GM21825 (cell line): ENCODE results near the gene COX6A2.

Source experiments
- ATAC-seq: cut with Tn5 transposase; IDR thresholded peaks from one replicate; pipeline ENCODE4 v1.9.1; 2021; ENCODE audit warnings: mild to moderate bottlenecking, moderate library complexity; ENCODE audit not compliant: unreplicated experiment

The COX6A2 gene

GRCh38 chr16:31428279-31428597, at the start of gene COX6A2:
TSS of gene COX6A2 (minus strand) at chr16:31428360. CDS start at chr16:31428325, 35 bp downstream.
- no peak for ATAC-seq

DNA sequence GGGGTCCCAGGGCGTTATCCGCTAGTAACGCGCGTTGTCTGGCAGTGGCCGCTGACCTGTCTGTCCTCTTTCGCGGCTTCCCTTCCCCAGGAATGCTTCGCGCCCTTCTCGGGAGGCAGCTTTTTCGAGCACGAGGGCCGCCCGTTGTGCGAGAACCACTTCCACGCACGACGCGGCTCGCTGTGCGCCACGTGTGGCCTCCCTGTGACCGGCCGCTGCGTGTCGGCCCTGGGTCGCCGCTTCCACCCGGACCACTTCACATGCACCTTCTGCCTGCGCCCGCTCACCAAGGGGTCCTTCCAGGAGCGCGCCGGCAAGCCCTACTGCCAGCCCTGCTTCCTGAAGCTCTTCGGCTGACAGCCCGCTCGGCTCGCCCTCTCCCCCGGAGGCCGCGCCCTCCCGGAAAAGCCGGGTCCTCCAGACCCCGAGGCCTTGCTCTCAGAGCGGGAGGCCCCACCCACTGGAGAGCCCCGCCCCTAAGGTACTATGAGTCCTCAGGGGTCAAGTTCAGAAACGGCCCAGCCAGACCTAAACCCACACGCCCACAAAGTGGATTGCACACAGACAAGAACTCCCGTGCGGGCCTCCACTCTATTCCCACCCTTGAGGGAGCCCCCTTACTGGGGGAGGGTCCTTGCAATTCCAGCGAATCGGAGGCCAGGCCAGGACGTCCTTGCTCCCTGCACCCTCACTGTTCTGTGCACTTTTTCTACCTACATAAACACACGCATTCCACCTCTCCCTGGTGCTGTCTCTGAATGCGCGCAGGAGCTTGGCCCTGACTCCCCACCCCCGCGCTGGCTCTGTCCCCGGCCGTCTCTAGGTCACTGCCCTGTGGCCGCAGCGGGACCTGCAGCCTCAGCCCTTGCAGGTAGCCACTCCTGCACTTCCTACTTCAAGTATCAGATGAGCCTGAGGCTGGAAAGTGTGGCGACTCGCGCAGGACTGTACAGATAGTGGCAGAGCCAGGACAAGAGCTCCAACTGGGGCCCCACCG, 49.4 kb upstream of the COX6A2 start:
- no peak for ATAC-seq

- peak; percentile 77 for ATAC-seq
Measured at GRCh38 chr16:31476303-31477219, 48.4 kb upstream of the COX6A2 start.

DNA sequence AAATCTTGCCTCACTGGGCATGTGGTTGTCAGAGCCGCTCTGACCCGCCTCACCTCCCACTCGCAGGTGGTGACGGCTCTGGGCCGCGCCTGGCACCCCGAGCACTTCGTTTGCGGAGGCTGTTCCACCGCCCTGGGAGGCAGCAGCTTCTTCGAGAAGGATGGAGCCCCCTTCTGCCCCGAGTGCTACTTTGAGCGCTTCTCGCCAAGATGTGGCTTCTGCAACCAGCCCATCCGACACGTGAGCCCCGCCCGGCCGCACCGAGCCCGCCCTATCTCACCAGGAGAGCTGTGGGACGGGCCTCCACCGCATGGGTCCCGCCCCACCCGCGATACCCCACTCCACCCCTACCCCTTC, 47.8 kb upstream of the COX6A2 start:
- no peak for ATAC-seq

GRCh38 chr16:31474773-31475738, 46.9 kb upstream of the COX6A2 start:
- no peak for ATAC-seq

GRCh38 chr16:31474173-31474714, 46.1 kb upstream of the COX6A2 start:
- ATAC-seq, result no peak

- no peak for ATAC-seq
Measured at GRCh38 chr16:31473264-31473984, 45.3 kb upstream of the COX6A2 start.

- no peak for ATAC-seq
Measured at GRCh38 chr16:31472709-31473203, 44.6 kb upstream of the COX6A2 start.

DNA sequence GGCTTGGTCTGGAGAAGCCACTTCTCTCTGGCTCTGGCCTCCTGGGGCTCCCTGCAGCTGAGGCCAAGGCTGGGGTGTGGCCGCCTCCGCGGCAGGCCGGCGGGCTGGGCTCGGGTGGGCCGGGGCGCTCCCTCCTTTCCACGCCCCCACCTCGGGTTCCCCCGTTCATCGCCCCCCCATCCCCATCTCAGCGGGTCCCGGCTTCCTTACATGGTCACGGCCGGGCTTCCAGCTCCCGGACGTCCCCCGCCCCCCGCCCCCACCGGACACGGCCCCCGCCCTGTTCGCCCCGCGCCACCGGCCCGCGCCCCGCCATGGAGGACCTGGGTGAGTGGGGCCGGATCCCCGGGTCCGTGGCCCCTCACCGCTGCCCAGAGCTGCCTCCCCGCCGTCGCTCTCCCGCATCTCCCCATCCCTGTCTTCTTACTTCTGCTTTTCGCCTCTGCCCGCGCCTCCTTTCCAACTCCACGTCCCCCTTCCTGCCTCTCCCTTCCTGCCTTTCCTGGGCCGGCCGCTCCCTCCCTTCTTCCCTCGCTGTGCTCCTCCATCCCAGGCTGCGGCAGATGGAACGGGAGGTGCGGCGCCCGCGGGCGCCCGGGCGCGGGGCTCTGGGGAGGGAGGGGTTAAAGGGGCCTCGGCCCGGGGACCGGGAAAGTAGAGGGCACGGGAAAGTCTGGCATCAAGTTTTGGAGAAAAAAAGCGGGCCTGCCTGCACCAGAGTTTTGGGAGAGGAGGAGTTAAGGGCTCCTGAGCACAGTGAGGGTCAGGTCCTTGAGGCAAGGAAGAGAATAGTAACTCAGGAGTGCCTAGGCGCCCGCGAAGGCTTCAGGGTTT, 43.9 kb upstream of the COX6A2 start, which contains the start of gene TGFB1I1:
TSS of gene TGFB1I1 (plus strand) at position 278 of the 834 bp plus-strand sequence. CDS start at position 315, 37 bp downstream.
- no peak for ATAC-seq

DNA sequence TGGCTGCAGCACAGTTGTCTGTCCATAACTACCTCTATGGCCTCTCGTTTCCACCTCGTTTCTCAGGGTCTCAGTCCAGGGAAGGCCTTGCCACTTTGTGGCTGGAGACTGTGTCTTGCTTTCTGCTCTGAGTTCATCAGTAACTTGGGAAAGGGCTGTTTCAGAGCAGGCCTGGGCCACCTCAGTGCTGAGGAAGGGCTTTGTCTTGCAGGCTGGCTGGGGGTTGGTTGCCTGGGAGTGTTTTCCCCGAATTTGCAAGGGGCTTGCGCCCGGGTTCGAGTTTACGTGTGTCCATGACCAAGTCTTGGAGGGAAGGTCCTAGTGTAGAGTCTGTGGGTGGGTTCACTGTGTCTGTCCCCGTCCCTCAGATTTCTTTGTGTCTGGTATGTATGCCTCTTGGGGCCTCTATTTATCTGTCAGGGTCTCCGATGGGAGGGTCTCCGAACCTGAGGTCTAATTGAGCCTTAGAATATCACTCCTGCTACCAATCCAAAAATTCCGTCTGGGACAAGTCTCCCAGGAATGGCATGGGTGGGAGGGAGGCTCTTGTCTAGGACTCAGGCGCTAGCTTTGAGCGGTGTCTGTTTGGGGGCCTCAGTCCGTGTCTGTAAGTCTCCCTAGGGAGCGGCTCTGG, 43.2 kb upstream of the COX6A2 start:
- ATAC-seq, result no peak

- ATAC-seq, result no peak
Measured at GRCh38 chr16:31470615-31471014, 42.5 kb upstream of the COX6A2 start.

DNA sequence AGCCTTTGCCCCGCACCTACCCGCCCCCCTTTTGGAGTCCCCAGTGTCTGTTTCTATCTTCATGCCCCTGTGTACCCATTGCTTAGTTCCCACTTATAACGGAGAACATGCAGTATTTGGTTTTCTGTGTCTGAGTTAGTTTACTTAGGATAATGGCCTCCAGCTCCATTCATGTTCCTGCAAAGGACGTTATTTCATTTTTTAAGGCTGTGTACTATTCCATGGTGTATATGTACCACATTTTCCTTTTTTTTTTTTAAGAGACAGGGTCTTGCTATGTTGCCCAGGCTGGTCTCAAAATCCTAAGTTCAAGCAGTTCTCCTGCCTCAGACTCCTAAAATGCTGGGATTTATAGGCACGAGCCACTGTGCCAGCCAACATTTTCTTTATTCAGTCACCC, 39.7 kb upstream of the COX6A2 start:
- ATAC-seq, result no peak

DNA sequence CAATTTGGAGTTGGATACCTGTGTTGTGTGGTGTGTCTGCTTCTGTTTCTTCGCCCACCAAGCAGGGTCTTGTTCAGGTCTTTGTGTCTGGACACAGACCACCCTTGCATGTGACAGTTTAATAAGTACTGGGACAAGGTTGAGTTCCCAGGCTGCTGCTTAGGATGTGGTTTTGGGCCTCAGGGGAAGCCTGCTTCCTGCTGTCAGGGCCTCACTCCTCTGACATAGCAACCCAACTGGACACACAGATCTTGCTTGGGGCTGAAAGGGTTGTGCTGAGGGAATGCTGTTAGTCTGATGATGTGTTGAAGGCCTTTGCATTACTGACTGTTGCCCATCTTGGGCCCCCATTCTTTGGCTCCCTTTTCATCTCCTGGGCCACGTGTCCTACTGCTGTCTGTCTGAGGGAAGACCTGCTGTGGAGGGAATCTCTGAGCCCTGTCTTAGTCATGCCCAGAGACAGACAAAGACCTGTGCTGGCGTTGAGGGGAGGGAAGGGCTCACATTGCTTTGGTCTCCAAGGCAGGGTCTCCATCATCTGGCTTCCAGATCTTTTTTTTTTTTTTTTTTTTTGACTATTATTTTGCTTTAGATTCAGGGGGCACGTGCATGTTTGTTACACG, 39.1 kb upstream of the COX6A2 start:
- peak; percentile 68 for ATAC-seq

DNA sequence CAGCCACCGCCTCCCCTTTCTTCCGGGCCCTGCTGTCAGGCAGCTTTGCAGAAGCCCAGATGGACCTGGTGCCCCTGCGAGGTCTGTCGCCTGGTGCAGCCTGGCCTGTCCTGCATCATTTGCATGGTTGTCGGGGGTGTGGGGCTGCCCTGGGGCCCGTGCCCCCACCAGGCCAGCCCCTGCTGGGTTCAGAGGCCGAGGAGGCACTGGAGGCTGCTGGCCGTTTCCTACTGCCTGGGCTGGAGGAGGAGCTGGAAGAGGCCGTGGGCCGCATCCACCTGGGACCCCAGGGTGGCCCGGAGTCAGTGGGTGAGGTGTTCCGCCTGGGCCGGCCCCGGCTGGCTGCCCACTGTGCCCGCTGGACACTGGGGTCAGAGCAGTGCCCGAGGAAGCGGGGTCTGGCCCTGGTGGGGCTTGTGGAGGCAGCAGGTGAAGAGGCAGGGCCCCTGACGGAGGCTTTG, 38.3 kb upstream of the COX6A2 start:
- ATAC-seq, result no peak

GRCh38 chr16:31465788-31466370, 37.7 kb upstream of the COX6A2 start:
- no peak for ATAC-seq

GRCh38 chr16:31464781-31465260, 36.7 kb upstream of the COX6A2 start:
- no peak for ATAC-seq

DNA sequence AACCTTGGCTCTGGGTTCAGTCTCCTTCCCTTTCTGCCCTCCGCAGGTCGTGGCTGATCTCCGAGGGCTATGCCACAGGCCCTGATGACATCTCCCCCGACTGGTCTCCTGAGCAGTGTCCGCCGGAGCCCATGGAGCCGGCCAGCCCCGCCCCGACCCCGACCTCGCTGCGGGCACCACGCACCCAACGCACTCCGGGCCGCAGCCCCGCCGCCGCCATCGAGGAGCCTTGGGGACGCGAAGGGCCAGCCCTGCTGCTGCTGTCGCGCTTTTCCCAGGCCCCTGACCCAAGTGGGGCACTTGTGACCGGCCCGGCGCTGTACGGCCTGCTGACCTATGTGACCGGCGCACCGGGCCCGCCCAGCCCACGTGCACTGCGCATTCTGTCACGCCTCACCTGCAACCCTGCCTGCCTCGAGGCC, 36.2 kb upstream of the COX6A2 start:
- no peak for ATAC-seq
